Lower leg skin (tissue), 4 donors: ENCODE results near the gene FGGY. TPM values are rescaled to one million over a fixed set of nuclear protein-coding genes. Genes with fewer than 3 reads are reported as not detected.

Experiments
- DNase-seq, 2 donors: peaks; one replicate each; pipeline ENCODE4 v3.0.0-alpha.2; 2019; ENCODE audit warnings: low spot score in 2 of 2
- H3K4me3 ChIP-seq: fragments of 200-600 bp; sonication (generic); 2 replicates; pipeline ENCODE4 v1.5.1; 2017; ENCODE audit warnings: mild to moderate bottlenecking, low read depth; ENCODE audit not compliant: poor library complexity, severe bottlenecking
- POLR2A ChIP-seq, 2 donors: fragments of 450-650 bp; IDR thresholded peaks; one replicate each; pipeline ENCODE4 v1.6.1; 2016 to 2017; ENCODE audit warnings: antibody characterized with exemption in 2 of 2, mild to moderate bottlenecking in 1 of 2, moderate library complexity in 1 of 2
- WGBS, 2 donors: methylation state at CpG; one replicate each; pipeline ENCODE4 v1.1.5; 2018; 5-methylcytosine and 5-hydroxymethylcytosine counted together
- intact Hi-C: fragments of 100-400 bp; cut with DNase I; formaldehyde crosslinking; loops from one replicate; pipeline ENCODE4 v1.15.0; 2023; ENCODE audit warnings: low total_unique reads
- total RNA-seq, 4 donors: library from RNA; depleted of rRNA; stranded (reverse); fragments of >200 nt; gene quantifications; one replicate each; pipeline ENCODE4 v1.1.0, GENCODE V29; 2016
- TF ChIP-seq, protein P1 (sequence below), 3 donors: fragments of 450-650 bp; IDR thresholded peaks; one replicate each; pipeline ENCODE4 v1.5.1; 2016; ENCODE audit warnings: antibody characterized with exemption in 3 of 3, mild to moderate bottlenecking in 3 of 3, moderate library complexity in 2 of 3

Gene FGGY
- total RNA-seq, 4 donors from 2014 or later: 10.0 to 29.5 (median 17.5) TPM

DNA sequence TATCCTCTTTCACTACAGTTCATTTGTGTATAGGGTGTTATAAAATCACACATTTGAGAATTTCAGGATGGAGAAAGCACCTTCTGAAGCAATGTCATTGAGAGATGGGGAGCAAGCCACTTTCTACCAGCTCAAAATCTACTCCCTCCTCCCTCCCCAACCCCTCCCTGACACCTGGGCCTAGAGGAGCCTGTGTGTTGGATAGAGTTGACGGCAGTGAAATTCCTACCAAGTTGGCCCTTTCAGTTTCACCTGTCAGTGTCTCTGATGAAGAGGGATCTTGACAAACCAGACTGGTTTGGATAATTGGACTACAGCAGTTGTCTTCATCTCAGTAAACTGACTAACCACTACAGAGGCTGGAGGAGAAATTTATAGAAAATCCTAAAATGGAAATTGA, 392.8 kb downstream of the FGGY start:
- DNase-seq: no peak
- no peak overlapping the region for H3K4me3 ChIP-seq
- intact Hi-C loops: no loop called here
- 71 to 79% methylated on average over 1 of the region's 1 CpG for WGBS, 2 donors
- TF ChIP-seq, protein P1, sequence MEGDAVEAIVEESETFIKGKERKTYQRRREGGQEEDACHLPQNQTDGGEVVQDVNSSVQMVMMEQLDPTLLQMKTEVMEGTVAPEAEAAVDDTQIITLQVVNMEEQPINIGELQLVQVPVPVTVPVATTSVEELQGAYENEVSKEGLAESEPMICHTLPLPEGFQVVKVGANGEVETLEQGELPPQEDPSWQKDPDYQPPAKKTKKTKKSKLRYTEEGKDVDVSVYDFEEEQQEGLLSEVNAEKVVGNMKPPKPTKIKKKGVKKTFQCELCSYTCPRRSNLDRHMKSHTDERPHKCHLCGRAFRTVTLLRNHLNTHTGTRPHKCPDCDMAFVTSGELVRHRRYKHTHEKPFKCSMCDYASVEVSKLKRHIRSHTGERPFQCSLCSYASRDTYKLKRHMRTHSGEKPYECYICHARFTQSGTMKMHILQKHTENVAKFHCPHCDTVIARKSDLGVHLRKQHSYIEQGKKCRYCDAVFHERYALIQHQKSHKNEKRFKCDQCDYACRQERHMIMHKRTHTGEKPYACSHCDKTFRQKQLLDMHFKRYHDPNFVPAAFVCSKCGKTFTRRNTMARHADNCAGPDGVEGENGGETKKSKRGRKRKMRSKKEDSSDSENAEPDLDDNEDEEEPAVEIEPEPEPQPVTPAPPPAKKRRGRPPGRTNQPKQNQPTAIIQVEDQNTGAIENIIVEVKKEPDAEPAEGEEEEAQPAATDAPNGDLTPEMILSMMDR (IDR thresholded peaks at IDR 0.05): no peak
- TF ChIP-seq POLR2A (IDR thresholded peaks at IDR 0.05): no peak

DNA sequence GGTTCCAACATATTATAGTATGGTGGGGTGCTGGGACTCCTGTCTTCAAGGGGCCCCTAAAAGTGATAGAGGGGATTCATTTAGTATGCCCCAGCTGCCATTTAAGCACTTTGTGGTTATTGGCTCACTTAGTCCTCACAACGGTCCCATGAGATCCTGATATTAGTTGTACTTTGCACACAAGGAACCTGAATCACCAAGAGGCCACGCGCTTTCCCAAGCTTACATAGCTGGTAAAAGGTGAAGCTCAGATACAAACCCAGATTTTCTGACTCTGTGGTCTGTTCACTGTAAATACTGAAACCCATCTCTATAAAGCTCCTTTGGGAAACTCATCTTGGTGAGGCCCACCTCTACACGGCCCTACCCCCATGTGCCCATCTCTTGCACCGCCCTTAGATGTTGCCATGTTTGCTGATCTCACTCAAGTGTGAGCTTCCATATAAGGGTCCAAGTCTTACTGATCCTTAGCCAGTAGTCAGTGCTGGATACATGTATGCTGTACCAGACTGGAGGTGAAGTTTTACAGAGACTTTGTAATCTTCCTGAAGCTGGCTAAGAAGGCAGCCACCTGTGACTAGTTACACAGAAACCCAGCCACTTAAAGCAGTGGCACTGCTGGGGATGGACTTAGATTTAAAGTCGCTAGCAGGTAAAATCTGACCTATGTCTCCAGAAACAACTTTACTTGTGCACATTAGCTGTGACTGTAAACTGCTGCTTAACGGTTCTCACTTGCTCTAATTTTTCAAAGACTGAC, 393.5 kb downstream of the FGGY start:
- intact Hi-C loops: no loop called here
- no peak for TF ChIP-seq POLR2A (IDR thresholded peaks at IDR 0.05)
- TF ChIP-seq, protein P1 (IDR thresholded peaks at IDR 0.05): no peak
- H3K4me3 ChIP-seq: no peak overlapping the region
- WGBS, 2 donors: 91% methylated on average over 7 of the region's 7 CpGs
- DNase-seq: no peak

- no peak overlapping the region for H3K4me3 ChIP-seq
- 57 to 61% methylated on average over 4 of the region's 4 CpGs for WGBS, 2 donors
- intact Hi-C loops: no loop called here
- peak in 1 of 2 donors; percentile 60 for DNase-seq
- no peak for TF ChIP-seq POLR2A (IDR thresholded peaks at IDR 0.05)
- TF ChIP-seq, protein P1 (IDR thresholded peaks at IDR 0.05): no peak
These were observed 394.4 kb downstream of the FGGY start for GRCh38 chr1:59691261-59691660.

GRCh38 chr1:59692591-59692990, 395.7 kb downstream of the FGGY start:
- TF ChIP-seq POLR2A (IDR thresholded peaks at IDR 0.05): no peak
- TF ChIP-seq, protein P1 (IDR thresholded peaks at IDR 0.05): no peak
- 43 to 62% methylated on average over 5 of the region's 5 CpGs for WGBS, 2 donors
- intact Hi-C loops: no loop called here
- DNase-seq: no peak
- H3K4me3 ChIP-seq: no peak overlapping the region

- 73 to 89% methylated on average over 5 of the region's 5 CpGs for WGBS, 2 donors
- no peak overlapping the region for H3K4me3 ChIP-seq
- intact Hi-C loops: no loop called here
- no peak for DNase-seq
- no peak for TF ChIP-seq POLR2A (IDR thresholded peaks at IDR 0.05)
- TF ChIP-seq, protein P1 (IDR thresholded peaks at IDR 0.05): no peak
These were observed 396.5 kb downstream of the FGGY start for GRCh38 chr1:59693406-59693805.

DNA sequence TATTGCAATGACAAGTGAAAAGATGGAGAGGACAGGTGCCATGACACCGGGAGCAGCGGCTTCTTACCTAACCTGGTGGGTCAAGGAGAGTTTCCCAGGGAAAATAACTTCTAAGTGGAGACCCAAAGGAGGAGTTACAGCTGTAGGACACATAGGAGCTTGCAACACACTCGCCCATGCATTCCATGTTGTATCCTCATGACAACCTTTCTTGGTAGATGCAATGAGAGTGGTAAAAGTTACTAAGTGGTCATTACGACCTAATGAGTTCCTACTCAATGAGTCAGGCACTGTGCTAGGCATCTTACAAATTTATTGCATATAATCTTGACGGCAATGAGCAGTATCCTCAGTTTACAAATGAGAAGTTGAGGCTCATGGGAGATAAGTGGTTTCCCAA, 398.4 kb downstream of the FGGY start:
- no peak for TF ChIP-seq POLR2A (IDR thresholded peaks at IDR 0.05)
- TF ChIP-seq, protein P1 (IDR thresholded peaks at IDR 0.05): no peak
- 82 to 96% methylated on average over 5 of the region's 5 CpGs for WGBS, 2 donors
- H3K4me3 ChIP-seq: no peak overlapping the region
- no peak for DNase-seq
- intact Hi-C loops: no loop called here
